Activated B cell treated with CpG ODN at 0.5 μM for 24 hours (primary cell): ENCODE results near the gene TXNDC16. TPM values are rescaled to one million over a fixed set of nuclear protein-coding genes. Genes with fewer than 3 reads are reported as not detected.
A peak's percentile ranks its signal among the peaks of the same experiment; 100 is the strongest.

ENCODE experiments used
- ATAC-seq: fragments of 200-7000 bp; cut with Tn5 transposase; one replicate; pipeline ENCODE4 v1.10.0; 2021; ENCODE audit warnings: low read depth, mild to moderate bottlenecking, moderate library complexity
- CTCF ChIA-PET: fragments of 350-600 bp; sonication (Branson Sonifier 250); formaldehyde crosslinking; loops from one replicate; lab custom pipeline; 2021; ENCODE audit warnings: antibody characterized with exemption; lab: Charles Lee
- POLR2A ChIA-PET: fragments of 350-600 bp; sonication (Branson Sonifier 250); formaldehyde crosslinking; loops from one replicate; lab custom pipeline; 2021; ENCODE audit warnings: antibody characterized with exemption; lab: Charles Lee
- DNase-seq: peaks from one replicate; pipeline ENCODE4 v3.0.0; 2022
- H3K27ac Mint-ChIP-seq: one replicate; pipeline ENCODE4 v1.8.0; 2020; ENCODE audit warnings: mixed read lengths
- H3K27me3 Mint-ChIP-seq: one replicate; pipeline ENCODE4 v1.8.0; 2021; ENCODE audit warnings: mixed read lengths
- H3K36me3 Mint-ChIP-seq: one replicate; pipeline ENCODE4 v1.8.0; 2021; ENCODE audit warnings: low read depth, mixed read lengths
- H3K4me1 Mint-ChIP-seq: one replicate; pipeline ENCODE4 v1.8.0; 2021; ENCODE audit warnings: mixed read lengths
- H3K4me3 Mint-ChIP-seq: one replicate; pipeline ENCODE4 v1.8.0; 2020; ENCODE audit warnings: mild to moderate bottlenecking, mixed read lengths
- H3K9me3 Mint-ChIP-seq: one replicate; pipeline ENCODE4 v1.8.0; 2020; ENCODE audit warnings: mixed read lengths
- CTCF ChIP-seq: fragments of 200-600 bp; IDR thresholded peaks from one replicate; pipeline ENCODE4 v1.8.0; 2022; ENCODE audit warnings: antibody characterized with exemption, mild to moderate bottlenecking
- intact Hi-C: fragments of 100-400 bp; cut with micrococcal nuclease; formaldehyde crosslinking; loops from one replicate; pipeline ENCODE4 v1.15.1; 2024
- total RNA-seq: library from RNA; stranded (reverse); gene quantifications from 2 replicates; pipeline ENCODE4 v1.2.3, GENCODE V29; 2022

The TXNDC16 gene
- total RNA-seq, 1 donor from 2014 or later, result 3.9 TPM

DNA sequence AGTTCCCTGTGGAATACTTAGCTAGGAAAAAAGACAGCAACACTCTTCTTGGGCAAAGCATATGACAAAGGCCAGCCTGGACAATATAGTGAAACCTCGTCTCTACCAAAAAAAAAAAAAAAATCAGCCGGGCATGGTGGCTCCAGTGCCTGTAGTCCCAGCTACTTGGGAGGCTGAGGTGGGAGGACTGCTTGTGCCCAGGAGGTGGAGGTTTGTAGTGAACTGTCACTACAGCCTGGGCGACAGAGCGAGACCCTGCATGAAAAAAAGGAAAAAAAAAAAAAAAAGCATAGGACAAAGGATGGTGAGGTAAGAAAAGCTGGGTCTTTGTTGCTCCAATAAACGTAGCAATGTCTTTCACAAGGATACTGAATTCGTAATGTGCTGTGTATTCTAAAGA is 1.1 kb downstream of the TXNDC16 start:
- no peak for TF ChIP-seq CTCF
- intact Hi-C loops, result loop anchor here (5.0 to 10.0 kb wide), 7 partner anchors 239 to 1934 kb away; partner anchors contain the start of genes GMFB, PTGER2 and TMX1
- no peak overlapping the region for H3K27ac Mint-ChIP-seq

GRCh38 chr14:52550661-52551060 is 1.6 kb downstream of the TXNDC16 start:
- DNase-seq (no peak), ATAC-seq (no peak)
- H3K4me1 Mint-ChIP-seq, result peaks cover 20% of the 10 kb centered on the region
- intact Hi-C loops, result loop anchor here (5.0 to 10.0 kb wide), 7 partner anchors 238 to 1934 kb away; partner anchors contain the start of genes GMFB, PTGER2 and TMX1
- H3K4me3 Mint-ChIP-seq, result no peak overlapping the region
- no peak overlapping the region for H3K27ac Mint-ChIP-seq
- CTCF ChIA-PET, result no interaction called here
- TF ChIP-seq CTCF, result no peak
- H3K36me3 Mint-ChIP-seq, result no peaks in the 10 kb centered on the region
- H3K27me3 Mint-ChIP-seq, result peaks cover 2% of the 10 kb centered on the region
- POLR2A ChIA-PET, result no interaction called here
- no peaks in the 10 kb centered on the region for H3K9me3 Mint-ChIP-seq

More for the DNA sequence above, 1.1 kb downstream of the TXNDC16 start:
- Mint-ChIP-seq H3K4me3 (peak overlapping the region; percentile 89), H3K9me3 (no peaks in the 10 kb centered on the region), H3K4me1 (peaks cover 17% of the 10 kb centered on the region), H3K27me3 (peaks cover 2% of the 10 kb centered on the region), H3K36me3 (no peaks in the 10 kb centered on the region)
- DNase-seq (no peak), ATAC-seq (no peak)
- ChIA-PET CTCF (no interaction called here), POLR2A (interaction anchor here (0.7 to 1.1 kb wide), 2 partner anchors 12 to 1296 kb away, joined by 4 read pairs; no protein-coding TSS in a partner anchor)

DNA sequence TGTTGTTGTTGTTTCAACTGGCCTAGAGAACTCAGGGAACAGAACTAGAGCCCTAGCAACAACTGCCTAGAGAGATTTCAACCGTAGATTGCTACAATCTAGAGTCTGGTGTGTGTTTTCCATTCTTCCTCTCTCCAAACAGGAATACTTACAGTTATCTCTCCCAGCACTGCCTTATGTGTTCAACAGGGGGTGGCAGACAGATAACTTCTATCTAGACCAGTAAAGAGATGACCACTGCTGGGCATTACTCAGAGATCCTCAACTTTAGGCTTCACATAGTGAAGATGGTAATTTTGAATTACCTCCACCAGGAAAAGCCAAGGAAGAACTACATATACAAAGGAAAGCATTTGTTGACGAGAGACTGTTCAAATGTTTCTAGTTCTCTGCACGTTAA is 4.8 kb downstream of the TXNDC16 start:
- intact Hi-C loops, result no loop called here
- Mint-ChIP-seq H3K9me3 (no peaks in the 10 kb centered on the region), H3K4me1 (peaks cover 15% of the 10 kb centered on the region), H3K36me3 (peaks cover 3% of the 10 kb centered on the region), H3K4me3 (no peak overlapping the region), H3K27ac (no peak overlapping the region), H3K27me3 (no peaks in the 10 kb centered on the region)
- no peak for DNase-seq
- ATAC-seq, result no peak
- no peak for TF ChIP-seq CTCF
- POLR2A ChIA-PET, result no interaction called here
- CTCF ChIA-PET, result no interaction called here

GRCh38 chr14:52547027-52547426 is 5.3 kb downstream of the TXNDC16 start:
- Mint-ChIP-seq H3K4me1 (peaks cover 15% of the 10 kb centered on the region), H3K4me3 (no peak overlapping the region), H3K36me3 (peaks cover 3% of the 10 kb centered on the region), H3K27ac (no peak overlapping the region), H3K27me3 (no peaks in the 10 kb centered on the region), H3K9me3 (no peaks in the 10 kb centered on the region)
- no peak for TF ChIP-seq CTCF
- no peak for ATAC-seq
- POLR2A ChIA-PET, result no interaction called here
- intact Hi-C loops, result no loop called here
- CTCF ChIA-PET, result no interaction called here
- no peak for DNase-seq

DNA sequence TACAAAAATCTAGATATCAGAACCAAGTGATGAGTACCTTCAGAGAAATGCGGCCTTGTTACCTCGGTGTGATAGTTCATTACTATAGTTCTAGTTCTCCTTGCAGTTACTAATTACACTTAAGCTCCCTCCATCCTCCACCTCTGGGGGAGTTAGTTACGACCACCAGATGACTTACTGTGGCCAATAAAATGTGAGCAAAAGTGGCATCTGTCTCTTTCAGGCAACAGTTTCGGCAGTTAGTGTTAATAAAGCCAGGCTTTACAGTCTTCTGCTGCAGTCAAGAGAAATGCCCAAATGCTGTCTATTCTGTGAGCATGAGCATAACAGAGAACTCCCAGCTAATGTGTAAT is 6.0 kb downstream of the TXNDC16 start:
- Mint-ChIP-seq H3K36me3 (peaks cover 3% of the 10 kb centered on the region), H3K27ac (no peak overlapping the region), H3K4me1 (peaks cover 9% of the 10 kb centered on the region), H3K4me3 (no peak overlapping the region), H3K27me3 (no peaks in the 10 kb centered on the region), H3K9me3 (no peaks in the 10 kb centered on the region)
- CTCF ChIA-PET, result no interaction called here
- intact Hi-C loops, result no loop called here
- TF ChIP-seq CTCF, result no peak
- ATAC-seq, result no peak
- POLR2A ChIA-PET, result no interaction called here
- DNase-seq, result no peak
